ENCODE data around the gene CCDC39.

CCDC39 gene

GRCh38 chr3:180580934-180581333 is 98.4 kb downstream of the CCDC39 start:
- H3K4me3 ChIP-seq (ENCODE audit: low read depth, low read length): no peak overlapping the region
- TF ChIP-seq CTCF (IDR thresholded peaks at IDR 0.05; ENCODE audit: low read depth, low read length): no peak

GRCh38 chr3:180575571-180575970 is 103.7 kb downstream of the CCDC39 start:
- TF ChIP-seq CTCF (IDR thresholded peaks at IDR 0.05; ENCODE audit: low read depth, low read length): no peak
- H3K4me3 ChIP-seq (ENCODE audit: low read depth, low read length): no peak overlapping the region

GRCh38 chr3:180571831-180572598 is 107.3 kb downstream of the CCDC39 start:
- H3K4me3 ChIP-seq (ENCODE audit: low read depth, low read length): no peak overlapping the region
- TF ChIP-seq CTCF (IDR thresholded peaks at IDR 0.05; ENCODE audit: low read depth, low read length): no peak

GRCh38 chr3:180570238-180570637 is 109.1 kb downstream of the CCDC39 start:
- no peak for TF ChIP-seq CTCF (IDR thresholded peaks at IDR 0.05; ENCODE audit: low read depth, low read length)
- no peak overlapping the region for H3K4me3 ChIP-seq (ENCODE audit: low read depth, low read length)

GRCh38 chr3:180564676-180565075 is 114.6 kb downstream of the CCDC39 start:
- H3K4me3 ChIP-seq (ENCODE audit: low read depth, low read length): no peak overlapping the region
- TF ChIP-seq CTCF (IDR thresholded peaks at IDR 0.05; ENCODE audit: low read depth, low read length): no peak

Data from WI38 (cell line).